PC-3 (cell line): ENCODE measurements around the gene MYMK.

Experiments
- EZH2 ChIP-seq: fragments of 300-600 bp; sonication (generic); IDR thresholded peaks from one replicate; pipeline ENCODE4 v1.6.1; 2017; ENCODE audit warnings: antibody characterized with exemption, mild to moderate bottlenecking, low read length; ENCODE audit not compliant: unreplicated experiment
- TF ChIP-seq, protein P1 (sequence below): fragments of 300-600 bp; sonication (generic); conservative IDR thresholded peaks from 2 replicates; pipeline ENCODE4 v1.5.1; 2017; ENCODE audit warnings: antibody characterized with exemption, low read depth, mild to moderate bottlenecking, low read length

DNA sequence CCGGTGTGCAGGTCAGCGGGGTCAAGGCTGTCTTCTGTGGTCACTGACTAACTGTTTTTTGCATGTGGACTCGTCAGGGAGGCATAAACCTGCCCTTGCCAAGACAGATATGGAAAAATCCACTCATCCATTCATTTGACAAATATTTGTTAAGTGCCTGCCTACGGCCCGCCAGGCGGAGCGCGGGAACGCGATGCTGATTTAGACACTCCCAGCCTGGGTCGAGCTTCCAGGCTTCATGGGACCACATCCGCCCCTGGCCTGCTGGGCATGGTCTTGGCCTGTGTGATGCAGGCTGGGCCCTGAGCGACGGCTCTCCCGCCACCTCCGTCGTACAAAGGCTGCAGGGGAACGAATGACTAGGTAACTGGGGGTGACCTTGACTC is 18.1 kb downstream of the MYMK start:
- TF ChIP-seq, protein P1, sequence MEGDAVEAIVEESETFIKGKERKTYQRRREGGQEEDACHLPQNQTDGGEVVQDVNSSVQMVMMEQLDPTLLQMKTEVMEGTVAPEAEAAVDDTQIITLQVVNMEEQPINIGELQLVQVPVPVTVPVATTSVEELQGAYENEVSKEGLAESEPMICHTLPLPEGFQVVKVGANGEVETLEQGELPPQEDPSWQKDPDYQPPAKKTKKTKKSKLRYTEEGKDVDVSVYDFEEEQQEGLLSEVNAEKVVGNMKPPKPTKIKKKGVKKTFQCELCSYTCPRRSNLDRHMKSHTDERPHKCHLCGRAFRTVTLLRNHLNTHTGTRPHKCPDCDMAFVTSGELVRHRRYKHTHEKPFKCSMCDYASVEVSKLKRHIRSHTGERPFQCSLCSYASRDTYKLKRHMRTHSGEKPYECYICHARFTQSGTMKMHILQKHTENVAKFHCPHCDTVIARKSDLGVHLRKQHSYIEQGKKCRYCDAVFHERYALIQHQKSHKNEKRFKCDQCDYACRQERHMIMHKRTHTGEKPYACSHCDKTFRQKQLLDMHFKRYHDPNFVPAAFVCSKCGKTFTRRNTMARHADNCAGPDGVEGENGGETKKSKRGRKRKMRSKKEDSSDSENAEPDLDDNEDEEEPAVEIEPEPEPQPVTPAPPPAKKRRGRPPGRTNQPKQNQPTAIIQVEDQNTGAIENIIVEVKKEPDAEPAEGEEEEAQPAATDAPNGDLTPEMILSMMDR = no peak
- no peak for TF ChIP-seq EZH2
